Neural progenitor cell (in vitro differentiated cells): ENCODE results near the gene CKLF. TPM values are rescaled to one million over a fixed set of nuclear protein-coding genes. Genes with fewer than 3 reads are reported as not detected.

ENCODE experiments used
- DNase-seq: peaks from one replicate; pipeline ENCODE4 v3.0.0-alpha.2; 2016; ENCODE audit warnings: low spot score
- H2AFZ ChIP-seq: fragments of 200-600 bp; sonication (generic); replicated peaks from 2 replicates; pipeline ENCODE4 v1.6.1; 2016; ENCODE audit warnings: antibody characterized with exemption
- H3F3A ChIP-seq: fragments of 200-600 bp; sonication (generic); 2 replicates; pipeline ENCODE4 v1.6.1; 2016; ENCODE audit warnings: antibody characterized with exemption, low read depth
- H3K27ac ChIP-seq: fragments of 200-600 bp; sonication (generic); 2 replicates; pipeline ENCODE4 v1.5.1; 2016; ENCODE audit warnings: mild to moderate bottlenecking
- H3K27me3 ChIP-seq: fragments of 200-600 bp; sonication (generic); 2 replicates; pipeline ENCODE4 v1.6.1; 2016; ENCODE audit warnings: mild to moderate bottlenecking, moderate library complexity
- H3K36me3 ChIP-seq: fragments of 200-600 bp; sonication (generic); 2 replicates; pipeline ENCODE4 v1.5.1; 2016
- H3K4me1 ChIP-seq: fragments of 200-600 bp; sonication (generic); 2 replicates; pipeline ENCODE4 v1.6.1; 2016; ENCODE audit warnings: mixed run types
- H3K4me2 ChIP-seq: fragments of 200-600 bp; sonication (generic); 2 replicates; pipeline ENCODE4 v1.6.1; 2016
- H3K4me3 ChIP-seq: fragments of 200-600 bp; sonication (generic); 2 replicates; pipeline ENCODE4 v1.5.1; 2016
- H3K79me2 ChIP-seq: fragments of 200-600 bp; sonication (generic); 2 replicates; pipeline ENCODE4 v1.6.1; 2016; ENCODE audit warnings: low read depth
- H3K9ac ChIP-seq: fragments of 200-600 bp; sonication (generic); 2 replicates; pipeline ENCODE4 v1.6.1; 2016
- H3K9me3 ChIP-seq: fragments of 200-600 bp; sonication (generic); 2 replicates; pipeline ENCODE4 v1.5.1; 2016; ENCODE audit warnings: low read depth
- H4K20me1 ChIP-seq: fragments of 200-600 bp; sonication (generic); 2 replicates; pipeline ENCODE4 v1.6.1; 2016; ENCODE audit warnings: low read depth
- H3K27ac Mint-ChIP-seq: 3 replicates; pipeline ENCODE4 v1.8.0; 2021; ENCODE audit warnings: mixed read lengths
- H3K27me3 Mint-ChIP-seq: 2 replicates; pipeline ENCODE4 v1.8.0; 2022; ENCODE audit warnings: low read depth, mild to moderate bottlenecking, inconsistent platforms, moderate library complexity, mixed read lengths; ENCODE audit not compliant: insufficient read depth
- H3K36me3 Mint-ChIP-seq: 3 replicates; pipeline ENCODE4 v1.8.0; 2021; ENCODE audit warnings: mixed read lengths
- H3K4me1 Mint-ChIP-seq: 3 replicates; pipeline ENCODE4 v1.8.0; 2021; ENCODE audit warnings: mixed read lengths
- H3K4me3 Mint-ChIP-seq: 3 replicates; pipeline ENCODE4 v1.8.0; 2021; ENCODE audit warnings: mild to moderate bottlenecking, moderate library complexity, mixed read lengths
- H3K9me3 Mint-ChIP-seq: 3 replicates; pipeline ENCODE4 v1.8.0; 2020; ENCODE audit warnings: mixed read lengths
- EZH2 ChIP-seq: fragments of 200-600 bp; sonication (generic); IDR thresholded peaks from 2 replicates; pipeline ENCODE4 v1.6.1; 2017; ENCODE audit warnings: antibody characterized with exemption, mild to moderate bottlenecking, moderate library complexity
- EZH2phosphoT487 ChIP-seq: fragments of 200-600 bp; sonication (generic); IDR thresholded peaks from 2 replicates; pipeline ENCODE4 v1.6.1; 2017; ENCODE audit warnings: antibody characterized with exemption
- total RNA-seq: library from RNA; depleted of rRNA; stranded (reverse); fragments of >200 nt; gene quantifications from 2 replicates; pipeline ENCODE4 v1.2.3, GENCODE V29; 2015; ENCODE audit warnings: low replicate concordance
- TF ChIP-seq, protein P1 (sequence below): fragments of 200-600 bp; sonication (generic); IDR thresholded peaks from 2 replicates; pipeline ENCODE4 v1.5.1; 2017; ENCODE audit warnings: antibody characterized with exemption, mild to moderate bottlenecking

Gene CKLF
- total RNA-seq, 1 donor from 2014 or later, result 38.6 TPM

DNA sequence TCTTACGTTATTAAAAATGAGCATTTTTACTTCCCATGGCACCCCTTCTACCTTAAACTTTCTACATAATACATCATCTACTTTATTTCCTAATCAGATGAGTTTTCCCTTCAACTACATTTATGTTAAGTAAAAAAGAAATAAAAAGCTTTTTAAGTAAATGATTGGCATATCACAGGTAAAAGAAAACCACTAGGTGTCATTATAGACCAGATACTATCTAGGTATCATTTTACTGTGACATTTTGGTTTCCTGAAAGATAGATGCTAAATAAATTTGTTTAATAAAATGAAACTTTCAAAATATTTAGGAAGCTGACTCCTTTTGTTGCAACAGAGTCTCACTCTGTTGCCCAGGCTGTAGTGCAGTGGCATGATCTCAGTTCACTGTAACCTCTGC, 10.0 kb downstream of the CKLF start:
- no peaks in the 10 kb centered on the region for H3K9me3 Mint-ChIP-seq
- Histone ChIP-seq H3F3A (no peaks in the 10 kb centered on the region), H3K9me3 (no peaks in the 10 kb centered on the region), H3K4me1 (no peaks in the 10 kb centered on the region), H3K36me3 (no peaks in the 10 kb centered on the region), H3K9ac (no peak overlapping the region), H3K4me2 (no peak overlapping the region), H4K20me1 (no peaks in the 10 kb centered on the region), H2AFZ (no peak overlapping the region), H3K4me3 (no peak overlapping the region), H3K79me2 (no peaks in the 10 kb centered on the region), H3K27me3 (no peaks in the 10 kb centered on the region), H3K27ac (no peak overlapping the region)
- H3K4me3 Mint-ChIP-seq, result no peak overlapping the region
- peaks cover 12% of the 10 kb centered on the region for H3K36me3 Mint-ChIP-seq
- no peak for DNase-seq
- H3K27me3 Mint-ChIP-seq, result no peaks in the 10 kb centered on the region
- no peak overlapping the region for H3K27ac Mint-ChIP-seq
- H3K4me1 Mint-ChIP-seq, result no peaks in the 10 kb centered on the region
- TF ChIP-seq, protein P1, sequence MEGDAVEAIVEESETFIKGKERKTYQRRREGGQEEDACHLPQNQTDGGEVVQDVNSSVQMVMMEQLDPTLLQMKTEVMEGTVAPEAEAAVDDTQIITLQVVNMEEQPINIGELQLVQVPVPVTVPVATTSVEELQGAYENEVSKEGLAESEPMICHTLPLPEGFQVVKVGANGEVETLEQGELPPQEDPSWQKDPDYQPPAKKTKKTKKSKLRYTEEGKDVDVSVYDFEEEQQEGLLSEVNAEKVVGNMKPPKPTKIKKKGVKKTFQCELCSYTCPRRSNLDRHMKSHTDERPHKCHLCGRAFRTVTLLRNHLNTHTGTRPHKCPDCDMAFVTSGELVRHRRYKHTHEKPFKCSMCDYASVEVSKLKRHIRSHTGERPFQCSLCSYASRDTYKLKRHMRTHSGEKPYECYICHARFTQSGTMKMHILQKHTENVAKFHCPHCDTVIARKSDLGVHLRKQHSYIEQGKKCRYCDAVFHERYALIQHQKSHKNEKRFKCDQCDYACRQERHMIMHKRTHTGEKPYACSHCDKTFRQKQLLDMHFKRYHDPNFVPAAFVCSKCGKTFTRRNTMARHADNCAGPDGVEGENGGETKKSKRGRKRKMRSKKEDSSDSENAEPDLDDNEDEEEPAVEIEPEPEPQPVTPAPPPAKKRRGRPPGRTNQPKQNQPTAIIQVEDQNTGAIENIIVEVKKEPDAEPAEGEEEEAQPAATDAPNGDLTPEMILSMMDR, result no peak
- TF ChIP-seq EZH2phosphoT487, result no peak
- TF ChIP-seq EZH2, result no peak

DNA sequence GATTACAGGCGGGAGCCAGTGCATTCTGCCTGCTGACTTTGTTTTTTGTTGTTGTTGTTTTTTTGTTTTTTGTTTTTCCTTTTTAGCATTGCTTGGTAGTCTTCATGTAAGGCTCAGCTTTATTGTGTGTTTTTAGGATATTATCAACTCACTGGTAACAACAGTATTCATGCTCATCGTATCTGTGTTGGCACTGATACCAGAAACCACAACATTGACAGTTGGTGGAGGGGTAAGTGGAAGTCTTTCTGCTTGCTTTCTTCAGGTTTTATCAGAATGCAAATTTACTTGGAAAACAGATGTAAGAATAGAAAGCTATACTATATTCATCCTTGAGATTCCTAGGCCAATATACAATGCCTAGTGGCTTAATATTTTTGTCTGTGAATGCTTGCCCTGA, 10.6 kb downstream of the CKLF start:
- Histone ChIP-seq H3K36me3 (no peaks in the 10 kb centered on the region), H3K4me3 (no peak overlapping the region), H3K4me1 (no peaks in the 10 kb centered on the region), H3K27me3 (no peaks in the 10 kb centered on the region), H3K9me3 (no peaks in the 10 kb centered on the region), H2AFZ (no peak overlapping the region), H3K27ac (no peak overlapping the region), H4K20me1 (no peaks in the 10 kb centered on the region), H3F3A (no peaks in the 10 kb centered on the region), H3K79me2 (no peaks in the 10 kb centered on the region), H3K9ac (no peak overlapping the region), H3K4me2 (no peak overlapping the region)
- no peaks in the 10 kb centered on the region for H3K9me3 Mint-ChIP-seq
- H3K4me3 Mint-ChIP-seq, result no peak overlapping the region
- DNase-seq, result no peak
- H3K27me3 Mint-ChIP-seq, result no peaks in the 10 kb centered on the region
- no peak overlapping the region for H3K27ac Mint-ChIP-seq
- TF ChIP-seq EZH2 (no peak), EZH2phosphoT487 (no peak)
- TF ChIP-seq, protein P1, result no peak
- H3K36me3 Mint-ChIP-seq, result peaks cover 13% of the 10 kb centered on the region
- no peaks in the 10 kb centered on the region for H3K4me1 Mint-ChIP-seq

DNA sequence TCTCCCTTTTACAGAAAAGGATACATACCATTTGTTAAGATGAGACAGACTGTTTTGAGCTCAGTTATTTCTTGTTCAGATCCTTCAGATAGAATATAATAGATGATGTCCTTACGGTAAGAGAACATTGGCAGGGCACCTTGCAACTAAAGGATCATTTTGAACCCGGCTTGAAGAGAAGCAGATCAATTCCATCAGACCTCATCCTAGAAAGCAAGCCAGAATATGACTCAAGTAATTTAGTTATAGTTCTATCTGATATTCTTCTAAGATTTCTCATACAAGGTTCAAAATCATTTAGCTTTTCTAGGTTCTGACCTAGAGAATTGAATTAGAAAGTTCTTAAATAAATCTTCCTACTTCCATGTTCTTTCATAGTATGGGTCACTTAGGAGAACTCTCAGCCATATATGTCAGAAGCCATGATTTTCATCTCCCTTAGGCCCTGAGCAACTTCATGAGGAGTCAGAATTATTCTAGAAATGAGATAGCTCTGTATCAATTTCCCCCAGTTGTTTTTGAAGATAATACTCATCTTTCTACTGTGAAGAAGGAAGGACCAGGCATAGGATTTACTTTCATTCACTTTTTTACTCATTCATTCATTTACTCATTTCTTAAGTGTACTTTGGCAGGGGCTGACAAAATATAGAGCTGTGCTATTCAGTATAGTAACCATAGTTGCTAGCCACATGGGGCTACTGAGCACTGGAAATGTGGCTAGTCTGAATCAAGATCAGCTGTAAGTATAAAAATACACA, 11.4 kb downstream of the CKLF start:
- H4K20me1 ChIP-seq, result no peaks in the 10 kb centered on the region
- H3K4me3 Mint-ChIP-seq, result no peak overlapping the region

More for the DNA sequence above, 11.4 kb downstream of the CKLF start:
- Histone ChIP-seq H2AFZ (no peak overlapping the region), H3K9me3 (no peaks in the 10 kb centered on the region), H3K4me2 (no peak overlapping the region), H3K9ac (no peak overlapping the region), H3F3A (no peaks in the 10 kb centered on the region), H3K79me2 (no peaks in the 10 kb centered on the region), H3K4me3 (no peak overlapping the region), H3K4me1 (no peaks in the 10 kb centered on the region), H3K36me3 (no peaks in the 10 kb centered on the region), H3K27ac (no peak overlapping the region), H3K27me3 (no peaks in the 10 kb centered on the region)
- H3K27me3 Mint-ChIP-seq, result no peaks in the 10 kb centered on the region
- no peak overlapping the region for H3K27ac Mint-ChIP-seq
- no peak for TF ChIP-seq EZH2
- no peak for TF ChIP-seq EZH2phosphoT487
- TF ChIP-seq, protein P1, result no peak
- DNase-seq, result no peak
- peaks cover 13% of the 10 kb centered on the region for H3K36me3 Mint-ChIP-seq
- H3K9me3 Mint-ChIP-seq, result no peaks in the 10 kb centered on the region
- H3K4me1 Mint-ChIP-seq, result no peaks in the 10 kb centered on the region
